ENCODE measurements around the gene PARD3B.

The PARD3B gene

GRCh38 chr2:204581946-204582345, 36.7 kb downstream of the PARD3B start:
- DNase-seq (ENCODE audit: low spot score) = no peak
- FAIRE-seq = no peak

GRCh38 chr2:204583773-204584172, 38.5 kb downstream of the PARD3B start:
- no peak for DNase-seq (ENCODE audit: low spot score)
- no peak for FAIRE-seq

- FAIRE-seq (no peak), DNase-seq (ENCODE audit: low spot score) (no peak)
Observed at GRCh38 chr2:204585930-204586329, 40.7 kb downstream of the PARD3B start.

DNA sequence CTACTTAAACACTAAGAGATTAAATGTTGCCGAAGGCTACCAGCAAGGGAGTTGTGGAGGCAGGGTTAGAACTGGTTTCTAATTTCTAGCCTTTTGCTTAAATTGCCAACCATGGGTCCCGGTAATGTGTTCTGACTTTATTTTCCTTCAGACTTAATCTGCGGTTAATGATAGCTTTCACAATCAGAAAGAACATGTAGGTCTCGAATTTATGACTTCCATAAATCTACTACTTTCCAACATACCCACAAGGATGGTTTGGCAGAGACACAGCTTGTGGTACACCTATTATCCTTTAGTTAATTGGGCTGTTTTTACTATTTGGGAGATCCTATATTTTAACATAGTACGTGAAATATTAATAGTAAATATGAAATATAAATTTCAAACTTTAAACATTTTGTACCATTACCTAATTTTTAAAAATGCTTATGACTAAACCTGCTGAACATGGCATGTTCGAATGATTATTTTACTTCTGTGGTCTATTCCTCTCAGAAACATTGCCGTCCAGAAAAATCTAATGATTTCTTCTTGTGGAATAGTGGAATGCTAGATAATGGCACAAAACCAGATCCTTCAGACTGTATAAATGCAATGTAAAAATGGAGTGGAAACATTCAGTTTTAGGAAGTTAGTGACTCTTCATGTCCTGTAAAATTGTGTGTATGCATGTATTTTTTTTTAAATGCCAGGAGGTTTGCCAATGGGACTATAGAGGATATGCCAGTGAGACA, 41.3 kb downstream of the PARD3B start:
- DNase-seq (ENCODE audit: low spot score) = no peak
- no peak for FAIRE-seq

DNA sequence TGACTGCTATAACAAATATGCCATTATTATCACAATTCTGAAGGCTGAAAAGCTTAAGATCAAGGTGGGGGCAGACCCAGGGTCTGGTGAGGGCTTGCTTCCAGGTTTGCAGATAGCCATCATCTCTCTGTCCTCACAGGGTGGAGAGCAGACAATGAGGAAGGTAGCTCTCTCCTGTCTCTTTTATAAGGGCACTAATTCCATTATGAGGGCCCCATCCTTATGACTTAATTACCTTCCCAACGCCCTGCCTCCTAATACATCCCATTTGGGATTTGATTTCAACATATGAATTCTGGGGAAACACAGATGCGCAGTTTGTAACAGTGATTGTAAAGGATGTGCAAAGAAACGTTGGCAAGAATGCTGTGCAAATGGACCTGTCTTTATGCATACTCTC, 44.8 kb downstream of the PARD3B start:
- DNase-seq (ENCODE audit: low spot score) (no peak), FAIRE-seq (no peak)

DNA sequence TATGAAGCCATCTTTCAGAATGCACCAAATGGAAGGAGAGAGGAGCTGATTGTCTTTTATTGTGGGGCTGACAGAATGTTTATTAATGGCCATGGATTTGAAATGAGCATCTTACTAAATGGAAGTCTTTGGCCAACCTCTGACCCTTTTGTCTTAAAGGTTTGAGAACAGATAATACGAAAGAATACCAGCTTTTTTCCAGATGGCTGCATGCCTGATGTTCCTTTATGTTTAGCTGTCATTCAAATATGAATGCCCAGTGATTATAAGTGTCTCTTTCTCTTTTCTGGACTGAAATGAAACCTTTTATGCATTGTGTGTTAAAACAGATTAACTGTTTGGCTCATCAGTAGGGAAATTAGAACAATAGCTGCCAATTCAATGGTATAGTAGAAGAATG, 46.0 kb downstream of the PARD3B start:
- DNase-seq (ENCODE audit: low spot score) (no peak), FAIRE-seq (no peak)

DNA sequence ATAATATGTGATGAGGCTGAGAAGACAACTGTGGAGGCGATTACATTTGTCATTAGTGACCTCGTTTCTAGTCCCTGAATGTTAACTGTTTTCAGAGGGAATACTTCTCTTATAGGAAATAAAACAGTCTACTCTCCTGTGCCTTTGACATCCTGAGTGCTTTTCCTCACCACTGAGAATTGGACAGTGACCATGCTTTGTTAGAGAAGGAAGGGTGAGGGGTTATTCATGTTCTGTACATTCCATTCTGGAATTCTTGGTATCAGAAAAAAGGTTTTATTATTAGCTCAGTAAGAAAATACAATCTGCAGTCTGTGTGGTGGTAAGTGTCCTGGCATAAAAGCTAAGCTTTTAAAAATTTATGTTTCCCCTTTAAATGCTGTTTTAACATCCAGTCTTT, 58.8 kb downstream of the PARD3B start:
- FAIRE-seq = no peak
- no peak for DNase-seq (ENCODE audit: low spot score)

GRCh38 chr2:204608237-204608939, 63.1 kb downstream of the PARD3B start:
- no peak for FAIRE-seq
- no peak for DNase-seq (ENCODE audit: low spot score)

- FAIRE-seq (no peak), DNase-seq (ENCODE audit: low spot score) (no peak)
Observed at GRCh38 chr2:204611017-204611631, 65.8 kb downstream of the PARD3B start.

DNA sequence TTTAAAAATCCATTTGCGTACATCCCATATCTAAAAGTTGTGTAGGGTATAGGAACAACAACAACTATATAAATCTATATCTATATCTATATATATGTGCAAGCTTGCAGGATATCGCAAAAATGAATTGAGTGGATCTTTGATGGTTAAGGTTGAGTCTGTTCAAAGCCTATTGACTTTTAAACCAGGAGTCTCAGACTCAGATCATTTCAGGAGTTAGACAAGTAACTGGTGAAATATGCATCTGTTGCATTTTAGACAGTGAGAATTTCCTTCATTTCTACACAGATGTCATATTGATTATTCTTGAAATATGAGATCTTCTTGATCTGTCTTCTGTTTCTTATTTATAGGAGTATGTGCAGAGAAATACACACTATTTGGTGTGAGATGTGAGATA, 66.5 kb downstream of the PARD3B start:
- DNase-seq (ENCODE audit: low spot score) (no peak), FAIRE-seq (no peak)

- FAIRE-seq = no peak
- no peak for DNase-seq (ENCODE audit: low spot score)
Observed at GRCh38 chr2:204613635-204614034, 68.4 kb downstream of the PARD3B start.

GRCh38 chr2:204615456-204615855, 70.2 kb downstream of the PARD3B start:
- FAIRE-seq (no peak), DNase-seq (ENCODE audit: low spot score) (no peak)

DNA sequence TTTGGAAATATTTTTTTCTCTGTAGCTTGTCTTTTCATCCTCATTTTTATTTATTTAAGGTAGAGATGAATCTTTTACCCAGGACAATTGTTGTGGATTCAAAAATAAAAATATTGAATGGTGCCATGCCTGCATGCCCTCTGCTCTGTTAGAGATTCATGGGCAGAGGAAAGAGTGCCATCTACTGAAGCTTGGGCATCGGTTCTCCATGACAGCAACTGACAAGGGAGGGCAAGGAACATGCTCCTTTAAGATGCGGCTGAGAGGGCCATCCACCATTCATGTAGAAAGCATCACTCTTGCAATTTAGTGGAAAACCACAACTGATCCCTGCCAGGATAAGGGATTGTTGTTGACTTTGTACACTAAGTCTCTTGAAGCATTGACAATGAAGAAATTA, 79.9 kb downstream of the PARD3B start:
- FAIRE-seq (no peak), DNase-seq (ENCODE audit: low spot score) (no peak)

DNA sequence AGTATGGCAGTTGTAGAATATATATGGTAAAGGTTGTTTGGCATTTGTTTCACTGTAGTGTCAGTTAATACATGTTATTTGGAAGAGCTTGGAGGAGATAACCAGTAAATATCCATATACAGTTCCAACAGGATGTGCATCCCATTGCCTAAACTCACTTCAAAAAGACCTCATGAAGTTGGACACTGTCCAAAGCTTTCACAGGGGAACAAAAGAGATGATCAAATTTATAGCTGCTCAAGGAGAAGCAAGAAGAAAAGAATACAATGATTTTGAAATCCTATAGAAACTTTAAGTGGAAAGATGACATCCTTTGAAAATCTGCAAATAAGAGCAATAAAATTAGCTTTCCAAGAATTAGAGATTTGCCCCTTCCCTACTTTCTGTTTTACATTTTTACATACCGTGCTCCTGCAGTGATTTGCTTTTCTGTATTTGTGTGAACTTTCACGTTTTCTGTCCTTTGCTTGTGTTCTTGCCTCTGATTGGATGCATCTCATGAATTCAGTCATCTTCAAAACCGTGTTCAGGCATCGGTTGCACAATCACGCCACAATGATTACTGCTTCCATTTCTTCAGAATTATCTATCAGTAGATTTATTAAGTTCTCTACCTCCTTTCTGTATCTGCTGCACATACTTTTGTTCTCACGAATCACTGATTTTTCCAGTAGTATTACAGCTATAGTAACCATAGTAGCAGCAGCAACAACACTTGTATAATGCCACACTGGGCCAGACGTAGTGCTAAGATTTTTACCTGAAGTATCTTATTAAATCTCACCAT, 83.8 kb downstream of the PARD3B start:
- FAIRE-seq (no peak), DNase-seq (ENCODE audit: low spot score) (no peak)

- no peak for DNase-seq (ENCODE audit: low spot score)
- FAIRE-seq = no peak
Observed at GRCh38 chr2:204632410-204632809, 87.1 kb downstream of the PARD3B start.

GRCh38 chr2:204634564-204634963, 89.3 kb downstream of the PARD3B start:
- no peak for FAIRE-seq
- DNase-seq (ENCODE audit: low spot score) = no peak

DNA sequence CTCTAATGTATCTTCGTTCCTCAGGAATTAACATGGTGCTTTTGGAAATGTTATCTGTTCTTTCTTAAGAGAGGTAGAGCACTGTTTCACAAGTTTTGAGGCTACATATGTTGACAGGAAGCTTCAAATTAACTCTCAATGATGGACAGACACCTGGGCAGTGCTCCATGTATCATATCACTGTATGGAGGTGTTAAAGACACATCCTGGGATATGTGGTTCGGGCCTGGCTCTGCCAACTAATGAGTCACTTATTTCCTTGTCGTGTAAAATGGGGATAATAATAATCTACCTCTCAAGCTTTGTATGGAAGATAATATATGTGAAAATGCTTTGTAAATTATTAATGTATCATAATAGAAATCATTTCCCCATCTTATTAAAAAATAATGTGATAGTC, 90.2 kb downstream of the PARD3B start:
- DNase-seq (ENCODE audit: low spot score) = no peak
- no peak for FAIRE-seq

- DNase-seq (ENCODE audit: low spot score) (no peak), FAIRE-seq (no peak)
Observed at GRCh38 chr2:204638471-204639194, 93.4 kb downstream of the PARD3B start.

- no peak for FAIRE-seq
- DNase-seq (ENCODE audit: low spot score) = no peak
Observed at GRCh38 chr2:204643326-204643725, 98.1 kb downstream of the PARD3B start.

DNA sequence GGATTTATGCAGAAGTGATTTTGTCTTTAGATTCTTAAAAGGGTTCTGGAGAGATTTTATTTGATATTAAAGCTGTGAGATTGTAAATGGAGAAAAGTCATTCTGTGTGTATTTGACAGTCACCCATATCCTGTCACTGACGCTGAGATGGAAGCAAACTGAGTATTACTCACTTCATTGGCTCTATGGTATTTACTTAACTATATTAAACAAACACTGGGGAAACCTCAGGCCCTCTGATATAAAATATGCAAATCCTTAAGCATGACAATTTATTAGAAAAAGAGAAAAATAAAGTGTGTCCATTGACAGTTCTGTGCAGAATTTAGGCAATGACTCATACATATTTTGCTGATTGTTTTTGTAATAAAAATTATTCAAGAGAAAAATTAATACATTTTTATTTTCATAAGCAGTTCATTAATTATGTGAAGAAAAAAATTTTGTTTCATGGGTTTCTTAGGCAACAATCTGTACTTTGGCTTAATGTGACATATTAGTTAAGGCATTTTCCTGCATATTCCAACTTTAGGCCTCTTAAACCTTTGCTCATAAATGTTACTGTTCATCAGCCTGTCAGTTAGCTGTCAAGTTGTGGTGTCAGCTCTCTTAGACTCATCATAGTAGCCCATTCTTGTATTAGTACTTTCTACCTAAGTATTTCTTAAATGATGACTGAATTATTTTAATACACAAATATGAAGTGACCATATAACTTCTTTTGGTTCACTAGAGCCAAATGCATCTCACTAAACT, 99.9 kb downstream of the PARD3B start:
- DNase-seq (ENCODE audit: low spot score) (peak; percentile 23), FAIRE-seq (peak; percentile 48)

Measured in RCC 7860 (cell line).